ENCODE measurements around the gene PCSK6. TPM values are rescaled to one million over a fixed set of nuclear protein-coding genes. Genes with fewer than 3 reads are reported as not detected.
A peak's percentile ranks its signal among the peaks of the same experiment; 100 is the strongest.

The PCSK6 gene
- total RNA-seq, 1 experiment from 2014 or later = 2.9 TPM

GRCh38 chr15:101474983-101475382 is 14.5 kb downstream of the PCSK6 start (continued):
- no peak for TF ChIP-seq TCF7 (CRISPR knock-in tag; IDR thresholded peaks at IDR 0.05; ENCODE audit: low read depth)
- no peak for TF ChIP-seq SMAD4 (CRISPR knock-in tag; IDR thresholded peaks at IDR 0.05)
- no peak for TF ChIP-seq RELA (CRISPR knock-in tag; IDR thresholded peaks at IDR 0.05; ENCODE audit: borderline replicate concordance)
- no peak for TF ChIP-seq FOXP1 (CRISPR knock-in tag; IDR thresholded peaks at IDR 0.05; ENCODE audit: borderline replicate concordance)
- no peak for TF ChIP-seq CREM (CRISPR knock-in tag; IDR thresholded peaks at IDR 0.05)

GRCh38 chr15:101474233-101474632 is 15.3 kb downstream of the PCSK6 start:
- no peak overlapping the region for H3K27ac Mint-ChIP-seq
- no peak for ATAC-seq
- no peak for DNase-seq (ENCODE audit: low spot score)
- no peak overlapping the region for H3K4me3 Mint-ChIP-seq
- H3K36me3 Mint-ChIP-seq = no peaks in the 10 kb centered on the region
- no peak for TF ChIP-seq GRHL2 (CRISPR knock-in tag; IDR thresholded peaks at IDR 0.05; ENCODE audit: insufficient replicate concordance, severe bottlenecking)
- no peak for TF ChIP-seq JAZF1 (CRISPR knock-in tag; IDR thresholded peaks at IDR 0.05)
- H3K27me3 Mint-ChIP-seq (ENCODE audit: low read depth) = no peaks in the 10 kb centered on the region
- H3K4me1 Mint-ChIP-seq = no peaks in the 10 kb centered on the region
- ChIA-PET CTCF (no interaction called here), POLR2A (no interaction called here)
- no peaks in the 10 kb centered on the region for H3K9me3 Mint-ChIP-seq

- no peaks in the 10 kb centered on the region for H3K9me3 Mint-ChIP-seq
- TF ChIP-seq FOXJ3 (CRISPR knock-in tag; IDR thresholded peaks at IDR 0.05; ENCODE audit: borderline replicate concordance) (no peak), TEAD1 (CRISPR knock-in tag; IDR thresholded peaks at IDR 0.05) (no peak), NFATC4 (CRISPR knock-in tag; IDR thresholded peaks at IDR 0.05) (no peak)
- ATAC-seq (no peak), DNase-seq (ENCODE audit: low spot score) (no peak)
- no peak overlapping the region for H3K27ac Mint-ChIP-seq
- CTCF ChIA-PET = no interaction called here
- H3K36me3 Mint-ChIP-seq = no peaks in the 10 kb centered on the region
- POLR2A ChIA-PET = no interaction called here
- no peaks in the 10 kb centered on the region for H3K27me3 Mint-ChIP-seq (ENCODE audit: low read depth)
- H3K4me1 Mint-ChIP-seq = no peaks in the 10 kb centered on the region
- H3K4me3 Mint-ChIP-seq = no peak overlapping the region
Observed at GRCh38 chr15:101472033-101472432, 17.5 kb downstream of the PCSK6 start.

- ATAC-seq (peak; percentile 61), DNase-seq (ENCODE audit: low spot score) (no peak)
- H3K4me1 Mint-ChIP-seq = no peaks in the 10 kb centered on the region
- POLR2A ChIA-PET = no interaction called here
- H3K27me3 Mint-ChIP-seq (ENCODE audit: low read depth) = no peaks in the 10 kb centered on the region
- CTCF ChIA-PET = interaction anchor here (1.0 kb wide), 1 partner anchor 150 kb away, joined by 3 read pairs; no protein-coding TSS in a partner anchor
- H3K27ac Mint-ChIP-seq = no peak overlapping the region
- H3K9me3 Mint-ChIP-seq = peaks cover 8% of the 10 kb centered on the region
- H3K36me3 Mint-ChIP-seq = no peaks in the 10 kb centered on the region
- no peak overlapping the region for H3K4me3 Mint-ChIP-seq
- no peak for TF ChIP-seq KAT7 (CRISPR knock-in tag; IDR thresholded peaks at IDR 0.05; ENCODE audit: borderline replicate concordance)
- no peak for TF ChIP-seq SMAD3 (CRISPR knock-in tag; IDR thresholded peaks at IDR 0.05; ENCODE audit: borderline replicate concordance)
- no peak for TF ChIP-seq ESRRA (CRISPR knock-in tag; IDR thresholded peaks at IDR 0.05; ENCODE audit: borderline replicate concordance)
- no peak for TF ChIP-seq ATF2 (CRISPR knock-in tag; IDR thresholded peaks at IDR 0.05; ENCODE audit: borderline replicate concordance, low read depth)
- no peak for TF ChIP-seq ATF3 (CRISPR knock-in tag; conservative IDR thresholded peaks at IDR 0.05)
- no peak for TF ChIP-seq MYBL2 (CRISPR knock-in tag; IDR thresholded peaks at IDR 0.05)
- TF ChIP-seq ETV6 (CRISPR knock-in tag; IDR thresholded peaks at IDR 0.05) = no peak
- TF ChIP-seq GABPB1 (CRISPR knock-in tag; IDR thresholded peaks at IDR 0.05) = no peak
- no peak for TF ChIP-seq STAT6 (CRISPR knock-in tag; conservative IDR thresholded peaks at IDR 0.05; ENCODE audit: low read depth)
- TF ChIP-seq ZNF425 (CRISPR knock-in tag; conservative IDR thresholded peaks at IDR 0.05) = no peak
- no peak for TF ChIP-seq FOXK1 (CRISPR knock-in tag; IDR thresholded peaks at IDR 0.05)
- no peak for TF ChIP-seq EMX1 (CRISPR knock-in tag; IDR thresholded peaks at IDR 0.05)
Observed at GRCh38 chr15:101470548-101471239, 18.8 kb downstream of the PCSK6 start.
